Activated T-cell treated with anti-CD3 and anti-CD28 coated beads for 48 hours (primary cell): ENCODE results near the gene TMEM191C.
"Not testable (repeated sequence)": the region's sequence is repeated elsewhere in the genome, so short reads cannot be mapped to it uniquely, and the experiment has no call there.

Experiments
- DNase-seq: peaks from one replicate; pipeline ENCODE4 v3.0.0-alpha.2; 2020; ENCODE audit warnings: low read depth

The TMEM191C gene

GRCh38 chr22:21473664-21474063 is 6.5 kb downstream of the TMEM191C start:
- DNase-seq = not testable (repeated sequence)

- DNase-seq = not testable (repeated sequence)
These were observed 16.9 kb downstream of the TMEM191C start for GRCh38 chr22:21484039-21484438.

- DNase-seq = not testable (repeated sequence)
These were observed 20.5 kb downstream of the TMEM191C start for GRCh38 chr22:21487723-21488122.

GRCh38 chr22:21489149-21489680 is 22.0 kb downstream of the TMEM191C start:
- DNase-seq = not testable (repeated sequence)

GRCh38 chr22:21490556-21490955 is 23.4 kb downstream of the TMEM191C start:
- not testable (repeated sequence) for DNase-seq

- not testable (repeated sequence) for DNase-seq
These were observed 25.1 kb downstream of the TMEM191C start for GRCh38 chr22:21492271-21492670.

GRCh38 chr22:21493789-21494782 is 26.9 kb downstream of the TMEM191C start:
- DNase-seq = not testable (repeated sequence)

- not testable (repeated sequence) for DNase-seq
These were observed 30.8 kb downstream of the TMEM191C start for GRCh38 chr22:21497984-21498383.

GRCh38 chr22:21498489-21498888 is 31.3 kb downstream of the TMEM191C start:
- not testable (repeated sequence) for DNase-seq

GRCh38 chr22:21499623-21500506 is 32.7 kb downstream of the TMEM191C start:
- not testable (repeated sequence) for DNase-seq

- DNase-seq = not testable (repeated sequence)
These were observed 43.2 kb downstream of the TMEM191C start for GRCh38 chr22:21510397-21510796.

GRCh38 chr22:21512022-21512421 is 44.8 kb downstream of the TMEM191C start:
- DNase-seq = not testable (repeated sequence)

- DNase-seq = not testable (repeated sequence)
These were observed 46.9 kb downstream of the TMEM191C start for GRCh38 chr22:21514117-21514516.

- not testable (repeated sequence) for DNase-seq
These were observed 48.0 kb downstream of the TMEM191C start for GRCh38 chr22:21515234-21515633.

GRCh38 chr22:21516522-21516921 is 49.3 kb downstream of the TMEM191C start:
- not testable (repeated sequence) for DNase-seq

GRCh38 chr22:21516970-21517764 is 50.0 kb downstream of the TMEM191C start:
- not testable (repeated sequence) for DNase-seq
